Mesenchymal stem cell (in vitro differentiated cells and primary cell): ENCODE measurements around the gene RPS15.
A peak's percentile ranks its signal among the peaks of the same experiment; 100 is the strongest.

Source experiments
- DNase-seq: peaks from one replicate; pipeline ENCODE4 v3.0.0-alpha.2; 2013
- H2AFZ ChIP-seq: one replicate; pipeline ENCODE4 v1.6.1; 2013; ENCODE audit warnings: low read depth, mild to moderate bottlenecking, control low read depth, inconsistent platforms, low read length, moderate library complexity
- H2AK5ac ChIP-seq: 2 replicates; pipeline ENCODE4 v1.6.1; 2013; ENCODE audit warnings: low read length, moderate library complexity, mild to moderate bottlenecking, inconsistent platforms; ENCODE audit not compliant: severe bottlenecking
- H2BK120ac ChIP-seq: one replicate; pipeline ENCODE4 v1.6.1; 2013; ENCODE audit warnings: low read depth, mild to moderate bottlenecking, inconsistent platforms, low read length, moderate library complexity
- H2BK12ac ChIP-seq, 2 experiments: one replicate each; pipeline ENCODE4 v1.6.1; 2013; ENCODE audit warnings: inconsistent platforms in 2 of 2, low read length in 2 of 2, mild to moderate bottlenecking in 2 of 2, moderate library complexity in 2 of 2, control low read depth in 1 of 2
- H2BK15ac ChIP-seq: one replicate; pipeline ENCODE4 v1.6.1; 2013; ENCODE audit warnings: mild to moderate bottlenecking, low read depth, inconsistent platforms; ENCODE audit not compliant: poor library complexity, severe bottlenecking
- H2BK5ac ChIP-seq: 2 replicates; pipeline ENCODE4 v1.6.1; 2013; ENCODE audit warnings: low read depth, mild to moderate bottlenecking, low read length, control low read depth, inconsistent platforms; ENCODE audit not compliant: poor library complexity, severe bottlenecking
- H3K14ac ChIP-seq, 2 experiments: one replicate each; pipeline ENCODE4 v1.6.1; 2013; ENCODE audit warnings: inconsistent platforms in 2 of 2, low read length in 2 of 2, control low read depth in 1 of 2, mild to moderate bottlenecking in 1 of 2, moderate library complexity in 1 of 2
- H3K18ac ChIP-seq, 2 experiments: one replicate each; pipeline ENCODE4 v1.6.1; 2013; ENCODE audit warnings: inconsistent platforms in 2 of 2, low read length in 2 of 2, control low read depth in 1 of 2, low read depth in 1 of 2, mild to moderate bottlenecking in 1 of 2
- H3K23ac ChIP-seq, 2 experiments: one replicate each; pipeline ENCODE4 v1.6.1; 2013; ENCODE audit warnings: inconsistent platforms in 2 of 2, low read length in 2 of 2, mild to moderate bottlenecking in 2 of 2, moderate library complexity in 2 of 2, control low read depth in 1 of 2
- H3K27ac ChIP-seq: 2 replicates; pipeline ENCODE4 v1.5.1; 2013; ENCODE audit warnings: mild to moderate bottlenecking, moderate library complexity, low read length, control low read depth, inconsistent platforms; ENCODE audit not compliant: poor library complexity, severe bottlenecking
- H3K27me3 ChIP-seq, 2 experiments: 2 replicates each; pipeline versions ENCODE4 v1.6.1 to v1.7.0; 2013; ENCODE audit warnings: low read length in 2 of 2, mild to moderate bottlenecking in 2 of 2, moderate library complexity in 2 of 2, control low read depth in 1 of 2, inconsistent platforms in 1 of 2; ENCODE audit not compliant: control insufficient read depth in 1 of 2, insufficient read depth in 1 of 2
- H3K36me3 ChIP-seq, 2 experiments: 2 replicates each; pipeline versions ENCODE4 v1.6.1 to v1.7.0; 2013; ENCODE audit warnings: low read length in 2 of 2, control low read depth in 1 of 2, inconsistent platforms in 1 of 2, low read depth in 1 of 2, mild to moderate bottlenecking in 1 of 2; ENCODE audit not compliant: insufficient read depth in 2 of 2, control insufficient read depth in 1 of 2
- H3K4ac ChIP-seq, 2 experiments: one replicate each; pipeline ENCODE4 v1.6.1; 2013; ENCODE audit warnings: inconsistent platforms in 2 of 2, low read length in 2 of 2, mild to moderate bottlenecking in 2 of 2, moderate library complexity in 2 of 2, control low read depth in 1 of 2, low read depth in 1 of 2
- H3K4me1 ChIP-seq: 2 replicates; pipeline ENCODE4 v1.6.1; 2013; ENCODE audit warnings: low read depth, low read length, control low read depth; ENCODE audit not compliant: control insufficient read depth, insufficient read depth
- H3K4me2 ChIP-seq: 2 replicates; pipeline ENCODE4 v1.6.1; 2013; ENCODE audit warnings: low read length, mild to moderate bottlenecking, inconsistent platforms; ENCODE audit not compliant: poor library complexity, severe bottlenecking
- H3K4me3 ChIP-seq, 2 experiments: 2 replicates each; pipeline versions ENCODE4 v1.5.1 to v1.7.0; 2013; ENCODE audit warnings: low read length in 2 of 2, mild to moderate bottlenecking in 2 of 2, control low read depth in 1 of 2, low read depth in 1 of 2; ENCODE audit not compliant: insufficient read depth in 1 of 2
- H3K79me1 ChIP-seq: replicated peaks from 2 replicates; pipeline ENCODE4 v1.6.1; 2013; ENCODE audit warnings: mild to moderate bottlenecking, control low read depth, low read length, inconsistent platforms; ENCODE audit not compliant: poor library complexity, severe bottlenecking
- H3K9ac ChIP-seq: 2 replicates; pipeline ENCODE4 v1.7.0; 2013; ENCODE audit warnings: mild to moderate bottlenecking, low read length, moderate library complexity
- H3K9me3 ChIP-seq: 2 replicates; pipeline ENCODE4 v1.7.0; 2013; ENCODE audit warnings: mild to moderate bottlenecking, low read length; ENCODE audit not compliant: control insufficient read depth
- H4K8ac ChIP-seq: one replicate; pipeline ENCODE4 v1.6.1; 2013; ENCODE audit warnings: inconsistent platforms, mild to moderate bottlenecking, low read length, moderate library complexity
- H4K91ac ChIP-seq: one replicate; pipeline ENCODE4 v1.6.1; 2013; ENCODE audit warnings: mild to moderate bottlenecking, low read length, inconsistent platforms
- WGBS: methylation state at CpG from one replicate; pipeline ENCODE4 v1.1.7; 2013; ENCODE audit warnings: mixed read lengths; 5-methylcytosine and 5-hydroxymethylcytosine counted together

RPS15 gene

GRCh38 chr19:1452802-1453524 is 14.8 kb downstream of the RPS15 start:
- H4K8ac ChIP-seq = no peak overlapping the region
- H3K27me3 ChIP-seq = peaks cover 66 to 91% of the 10 kb centered on the region in 2 experiments
- H2AK5ac ChIP-seq = no peak overlapping the region
- H3K14ac ChIP-seq = no peak overlapping the region
- H3K79me1 ChIP-seq = no peaks in the 10 kb centered on the region
- H3K4ac ChIP-seq = no peak overlapping the region
- H2BK5ac ChIP-seq = no peak overlapping the region
- peaks cover 16% of the 10 kb centered on the region for H3K4me1 ChIP-seq
- WGBS = 76% methylated on average over 27 of the region's 30 CpGs
- H3K36me3 ChIP-seq = peaks cover 0 to 4% of the 10 kb centered on the region in 2 experiments
- no peak overlapping the region for H3K27ac ChIP-seq
- H3K9me3 ChIP-seq = no peaks in the 10 kb centered on the region
- no peak for DNase-seq
- no peak overlapping the region for H4K91ac ChIP-seq
- no peak overlapping the region for H3K4me2 ChIP-seq
- no peak overlapping the region for H3K18ac ChIP-seq
- no peak overlapping the region for H2BK15ac ChIP-seq
- no peak overlapping the region for H2AFZ ChIP-seq
- no peak overlapping the region for H2BK12ac ChIP-seq
- no peak overlapping the region for H3K9ac ChIP-seq
- H3K23ac ChIP-seq = no peak overlapping the region
- H3K4me3 ChIP-seq = no peak overlapping the region
- no peak overlapping the region for H2BK120ac ChIP-seq

GRCh38 chr19:1453525-1454364 is 15.5 kb downstream of the RPS15 start:
- no peak overlapping the region for H3K9ac ChIP-seq
- no peak overlapping the region for H4K8ac ChIP-seq
- H3K14ac ChIP-seq = no peak overlapping the region
- H3K9me3 ChIP-seq = no peaks in the 10 kb centered on the region
- no peak overlapping the region for H3K18ac ChIP-seq
- no peak overlapping the region for H2AK5ac ChIP-seq
- H3K27me3 ChIP-seq = peaks cover 70 to 92% of the 10 kb centered on the region in 2 experiments
- peaks cover 0 to 4% of the 10 kb centered on the region in 2 experiments for H3K36me3 ChIP-seq
- H4K91ac ChIP-seq = no peak overlapping the region
- H3K27ac ChIP-seq = no peak overlapping the region
- no peak overlapping the region for H3K4ac ChIP-seq
- no peak overlapping the region for H3K23ac ChIP-seq
- 39% methylated on average over 22 of the region's 33 CpGs for WGBS
- no peak for DNase-seq
- H2BK12ac ChIP-seq = no peak overlapping the region
- no peak overlapping the region for H2AFZ ChIP-seq
- H3K79me1 ChIP-seq = no peaks in the 10 kb centered on the region
- H3K4me1 ChIP-seq = peaks cover 16% of the 10 kb centered on the region
- H2BK5ac ChIP-seq = no peak overlapping the region
- H3K4me3 ChIP-seq = no peak overlapping the region
- H2BK15ac ChIP-seq = no peak overlapping the region
- no peak overlapping the region for H3K4me2 ChIP-seq
- no peak overlapping the region for H2BK120ac ChIP-seq

- H2AFZ ChIP-seq = no peak overlapping the region
- H3K4me2 ChIP-seq = no peak overlapping the region
- H3K4me3 ChIP-seq = no peak overlapping the region
- no peak overlapping the region for H2BK5ac ChIP-seq
- no peak overlapping the region for H3K27ac ChIP-seq
- H2AK5ac ChIP-seq = no peak overlapping the region
- H3K9ac ChIP-seq = no peak overlapping the region
- DNase-seq = no peak
- no peaks in the 10 kb centered on the region for H3K9me3 ChIP-seq
- 50% methylated on average over 20 of the region's 22 CpGs for WGBS
- peaks cover 60 to 85% of the 10 kb centered on the region in 2 experiments for H3K27me3 ChIP-seq
- no peak overlapping the region for H3K4ac ChIP-seq
- no peak overlapping the region for H3K14ac ChIP-seq
- H2BK15ac ChIP-seq = no peak overlapping the region
- H4K91ac ChIP-seq = no peak overlapping the region
- no peak overlapping the region for H3K18ac ChIP-seq
- no peak overlapping the region for H3K23ac ChIP-seq
- no peak overlapping the region for H4K8ac ChIP-seq
- no peak overlapping the region for H2BK120ac ChIP-seq
- H2BK12ac ChIP-seq = no peak overlapping the region
- H3K79me1 ChIP-seq = no peaks in the 10 kb centered on the region
- H3K4me1 ChIP-seq = peaks cover 13% of the 10 kb centered on the region
- H3K36me3 ChIP-seq = peaks cover 0 to 6% of the 10 kb centered on the region in 2 experiments
Measured at GRCh38 chr19:1455002-1455335, 16.8 kb downstream of the RPS15 start.

- Histone ChIP-seq H2AFZ (no peak overlapping the region), H3K36me3 (peaks cover 0 to 12% of the 10 kb centered on the region in 2 experiments), H4K8ac (no peak overlapping the region), H3K18ac (no peak overlapping the region), H3K14ac (no peak overlapping the region), H3K23ac (no peak overlapping the region), H2BK12ac (no peak overlapping the region), H2BK5ac (no peak overlapping the region), H2AK5ac (no peak overlapping the region), H3K9me3 (no peaks in the 10 kb centered on the region), H3K4ac (no peak overlapping the region), H3K9ac (no peak overlapping the region), H3K27me3 (peaks cover 55 to 79% of the 10 kb centered on the region in 2 experiments), H3K27ac (no peak overlapping the region), H2BK120ac (no peak overlapping the region), H4K91ac (no peak overlapping the region), H2BK15ac (no peak overlapping the region), H3K4me3 (no peak overlapping the region), H3K4me1 (peaks cover 13% of the 10 kb centered on the region), H3K4me2 (no peak overlapping the region), H3K79me1 (no peaks in the 10 kb centered on the region)
- WGBS = 31% methylated on average over 42 of the region's 42 CpGs
- peak; percentile 54 for DNase-seq
Measured at GRCh38 chr19:1455336-1456120, 17.3 kb downstream of the RPS15 start.
